Measurements from ENCODE around the gene KHDC1L.
A peak's percentile ranks its signal among the peaks of the same experiment; 100 is the strongest.
"Not testable (repeated sequence)": the region's sequence is repeated elsewhere in the genome, so short reads cannot be mapped to it uniquely, and the experiment has no call there.

Gene KHDC1L

GRCh38 chr6:73203098-73203497, 22.2 kb downstream of the KHDC1L start:
- no peak for DNase-seq

- no peak for DNase-seq
Observed at GRCh38 chr6:73200735-73201134, 24.6 kb downstream of the KHDC1L start.

- no peak for DNase-seq
Observed at GRCh38 chr6:73200247-73200646, 25.0 kb downstream of the KHDC1L start.

GRCh38 chr6:73194744-73195143, 30.6 kb downstream of the KHDC1L start:
- DNase-seq = no peak

GRCh38 chr6:73193302-73193701, 32.0 kb downstream of the KHDC1L start:
- not testable (repeated sequence) for DNase-seq

GRCh38 chr6:73182021-73182607, 43.2 kb downstream of the KHDC1L start:
- no peak for DNase-seq

GRCh38 chr6:73180763-73181619, 44.3 kb downstream of the KHDC1L start:
- peak; percentile 65 for DNase-seq

- no peak for DNase-seq
Observed at GRCh38 chr6:73180076-73180738, 45.1 kb downstream of the KHDC1L start.

- DNase-seq = no peak
Observed at GRCh38 chr6:73177221-73177944, 47.9 kb downstream of the KHDC1L start.

GRCh38 chr6:73176057-73176456, 49.2 kb downstream of the KHDC1L start:
- no peak for DNase-seq

- no peak for DNase-seq
Observed at GRCh38 chr6:73174646-73175045, 50.6 kb downstream of the KHDC1L start.
